NCI-H1048 (cell line): ENCODE results near the gene FLACC1.
"Not testable (repeated sequence)": the region's sequence is repeated elsewhere in the genome, so short reads cannot be mapped to it uniquely, and the experiment has no call there.

ENCODE experiments used
- DNase-seq: peaks from one replicate; lab custom pipeline; 2025; lab: John Stamatoyannopoulos, UW

FLACC1 gene

GRCh38 chr2:201357221-201357620, at the start of gene FLACC1:
TSS of gene FLACC1 (minus strand) at chr2:201357345. CDS start at chr2:201351404, 5,941 bp downstream.
- no peak for DNase-seq

- DNase-seq: peak; percentile 66
These were observed 49.0 kb upstream of the FLACC1 start for GRCh38 chr2:201406077-201406662.

GRCh38 chr2:201404699-201405280, 47.6 kb upstream of the FLACC1 start:
- no peak for DNase-seq

- no peak for DNase-seq
These were observed 46.7 kb upstream of the FLACC1 start for GRCh38 chr2:201403880-201404279.

GRCh38 chr2:201402651-201403562, 45.8 kb upstream of the FLACC1 start:
- DNase-seq: no peak

- no peak for DNase-seq
These were observed 44.7 kb upstream of the FLACC1 start for GRCh38 chr2:201401815-201402214.

GRCh38 chr2:201396595-201396994, 39.5 kb upstream of the FLACC1 start:
- DNase-seq: no peak

GRCh38 chr2:201383136-201383535, 26.0 kb upstream of the FLACC1 start:
- DNase-seq: no peak

GRCh38 chr2:201378496-201379397, 21.6 kb upstream of the FLACC1 start:
- DNase-seq: no peak

- no peak for DNase-seq
These were observed 20.1 kb upstream of the FLACC1 start for GRCh38 chr2:201377218-201377617.

- DNase-seq: no peak
These were observed 12.6 kb upstream of the FLACC1 start for GRCh38 chr2:201369775-201370174.

- DNase-seq: not testable (repeated sequence)
These were observed 12.2 kb upstream of the FLACC1 start for GRCh38 chr2:201369318-201369717.

GRCh38 chr2:201366146-201366545, 9.0 kb upstream of the FLACC1 start:
- no peak for DNase-seq

GRCh38 chr2:201363857-201364560, 6.9 kb upstream of the FLACC1 start:
- DNase-seq: no peak

GRCh38 chr2:201362396-201362795, 5.3 kb upstream of the FLACC1 start:
- no peak for DNase-seq

GRCh38 chr2:201361078-201361733, 4.1 kb upstream of the FLACC1 start:
- DNase-seq: no peak

GRCh38 chr2:201360256-201360655, 3.1 kb upstream of the FLACC1 start:
- no peak for DNase-seq

GRCh38 chr2:201358684-201359083, 1.5 kb upstream of the FLACC1 start:
- no peak for DNase-seq

GRCh38 chr2:201353116-201353515, 4.0 kb downstream of the FLACC1 start:
- no peak for DNase-seq

GRCh38 chr2:201350879-201351278, 6.3 kb downstream of the FLACC1 start:
- no peak for DNase-seq

GRCh38 chr2:201349601-201350000, 7.5 kb downstream of the FLACC1 start:
- no peak for DNase-seq
